ENCODE data around the gene SYN1.

GRCh38 chrX:47607091-47607490 is 12.6 kb downstream of the SYN1 start:
- TF ChIP-seq CTCF (IDR thresholded peaks at IDR 0.05) (no peak), POLR2AphosphoS5 (IDR thresholded peaks at IDR 0.05) (no peak), POLR2A (IDR thresholded peaks at IDR 0.05) (no peak), EP300 (IDR thresholded peaks at IDR 0.05; ENCODE audit: low read depth) (no peak)
